GM19351 (cell line): ENCODE data around the gene SDK2.
"Not testable (repeated sequence)": the region's sequence is repeated elsewhere in the genome, so short reads cannot be mapped to it uniquely, and the experiment has no call there.

Experiments
- ATAC-seq: cut with Tn5 transposase; IDR thresholded peaks from one replicate; pipeline ENCODE4 v1.9.1; 2021; ENCODE audit warnings: mild to moderate bottlenecking, moderate library complexity; ENCODE audit not compliant: unreplicated experiment

The SDK2 gene

DNA sequence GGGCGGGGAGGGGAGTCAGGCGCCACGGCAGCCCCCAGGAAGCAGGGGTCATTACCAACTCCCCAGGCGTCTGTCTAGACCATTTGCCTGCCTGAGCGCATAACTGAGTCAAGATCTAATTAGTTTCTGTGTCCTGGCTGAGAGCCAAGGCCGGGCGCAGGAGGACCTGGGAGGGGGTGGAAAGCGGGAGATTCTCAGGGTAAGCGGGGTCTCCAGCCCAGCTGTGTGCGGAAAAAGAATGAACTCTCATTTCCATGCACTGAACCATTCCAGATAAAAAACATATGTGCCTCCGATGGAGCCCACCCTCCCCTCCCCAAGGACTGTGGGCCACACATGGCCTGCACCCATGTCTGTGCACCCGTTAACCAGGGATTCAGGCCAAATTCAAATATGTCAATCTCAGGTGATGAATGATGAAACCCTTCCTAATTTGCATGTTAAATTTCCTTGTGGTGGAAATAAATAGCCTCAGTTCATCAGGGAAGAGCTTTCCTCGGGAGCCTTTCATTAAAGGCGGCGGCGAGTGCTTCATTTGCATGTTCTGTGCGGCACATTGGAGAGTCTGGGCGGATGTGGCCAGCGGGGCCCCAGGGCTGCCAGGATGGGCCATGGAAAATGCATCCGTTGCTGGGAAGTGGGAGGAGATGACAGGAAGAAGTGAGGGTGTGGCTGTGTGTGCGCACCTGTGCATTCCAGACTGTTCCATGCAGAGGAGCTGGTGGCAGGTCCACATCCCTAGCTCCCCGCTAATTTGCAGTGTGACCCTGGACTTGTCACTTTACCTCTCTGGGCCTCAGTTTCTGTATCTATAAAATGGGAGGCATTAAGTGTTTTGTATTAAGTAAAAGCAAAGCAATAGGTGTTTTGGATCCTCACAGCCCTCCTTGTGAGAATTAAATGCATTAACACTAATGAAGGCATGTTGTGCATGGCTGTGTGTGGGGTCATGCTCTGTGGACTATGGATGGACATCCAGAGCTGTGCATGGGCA is 151.1 kb downstream of the SDK2 start:
- ATAC-seq: no peak

DNA sequence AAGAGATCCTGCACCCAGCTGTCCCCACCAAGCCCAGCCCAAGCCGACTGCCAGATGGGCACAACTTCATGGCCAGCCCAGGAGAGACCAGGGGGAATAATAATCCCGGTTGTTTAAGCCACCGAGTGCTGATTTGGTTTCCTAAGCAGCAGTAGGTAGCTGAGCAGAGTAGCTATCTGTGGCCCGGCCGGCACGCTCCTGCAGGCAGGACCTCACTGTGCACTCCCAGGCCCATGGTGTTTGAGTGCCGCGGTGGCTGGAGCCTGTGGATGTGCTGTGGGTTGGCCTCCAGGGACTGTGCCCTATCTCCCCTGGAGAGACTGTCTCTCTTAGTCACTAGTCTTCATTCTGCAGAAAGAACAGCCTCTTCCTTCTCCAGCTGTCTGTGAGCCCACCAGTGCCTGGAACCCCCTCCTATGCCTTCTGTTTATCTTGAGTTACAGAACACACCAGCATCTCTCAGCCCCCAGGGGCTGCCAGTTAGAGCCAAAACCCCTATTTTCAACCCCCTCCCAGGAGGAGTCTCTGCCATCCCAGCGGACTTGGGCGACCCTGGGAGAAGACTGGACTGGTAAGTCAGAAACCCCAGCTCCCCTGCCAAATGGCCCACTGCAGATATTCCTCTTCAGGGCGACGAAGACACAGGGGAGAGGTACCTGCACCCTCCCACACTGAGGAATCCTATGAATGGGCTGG is 152.0 kb downstream of the SDK2 start:
- no peak for ATAC-seq

DNA sequence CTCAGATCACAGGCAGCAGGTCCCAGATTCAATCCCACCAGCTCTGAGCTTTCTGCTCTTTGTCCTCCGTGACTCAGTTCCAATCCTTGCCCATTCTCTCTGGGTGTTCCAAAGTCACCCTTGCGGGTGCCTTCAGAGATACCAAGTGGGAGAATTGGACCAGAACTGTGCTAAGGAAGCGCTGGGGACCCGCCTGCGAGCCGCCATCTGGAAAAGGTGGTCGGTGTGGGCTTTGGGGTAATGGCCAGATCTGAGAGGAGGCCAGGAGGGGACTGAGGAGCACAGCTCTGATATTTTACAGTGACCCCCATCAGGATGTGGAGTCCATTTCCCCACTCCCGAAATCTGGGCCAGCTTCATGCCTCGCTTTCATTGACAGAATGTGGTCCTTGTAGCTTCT is 152.6 kb downstream of the SDK2 start:
- ATAC-seq: no peak

DNA sequence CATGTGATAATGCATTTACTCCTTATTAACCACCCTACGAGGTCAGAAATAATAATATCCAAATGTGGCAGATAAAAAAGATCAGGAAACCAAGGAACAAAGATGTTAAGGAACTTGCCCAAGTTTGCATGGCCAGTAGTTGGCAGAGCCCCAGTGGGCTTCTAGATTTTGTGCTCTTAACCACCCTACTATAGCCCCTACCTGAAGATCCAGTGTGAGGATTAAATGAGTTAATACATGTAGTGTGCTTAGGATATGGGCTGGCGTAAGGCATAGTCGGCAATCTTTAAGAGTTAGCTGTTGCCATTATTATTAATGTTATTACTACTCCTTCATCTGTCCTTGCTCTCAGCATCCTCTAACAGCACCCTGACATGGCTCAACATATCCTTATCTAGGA is 153.4 kb downstream of the SDK2 start:
- no peak for ATAC-seq

DNA sequence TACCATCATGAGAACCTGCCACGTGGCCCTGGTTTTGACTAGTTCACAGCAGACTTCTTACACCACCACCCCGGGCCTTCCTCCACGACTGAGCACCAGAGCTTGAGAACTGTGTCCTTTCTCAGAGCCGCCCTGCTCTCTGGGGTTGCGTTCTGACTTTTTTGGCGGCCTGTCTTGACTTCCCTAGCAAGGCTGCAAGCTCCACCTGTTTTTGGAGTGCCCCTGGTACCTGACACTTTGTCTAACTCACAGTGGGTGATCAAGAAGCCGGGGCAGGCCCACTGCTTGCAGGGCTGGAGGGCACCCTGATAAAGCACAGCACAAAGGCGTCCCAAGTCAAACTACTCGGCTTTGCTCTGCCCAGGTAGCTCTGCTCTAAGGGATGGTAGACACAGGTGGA is 154.3 kb downstream of the SDK2 start:
- no peak for ATAC-seq

DNA sequence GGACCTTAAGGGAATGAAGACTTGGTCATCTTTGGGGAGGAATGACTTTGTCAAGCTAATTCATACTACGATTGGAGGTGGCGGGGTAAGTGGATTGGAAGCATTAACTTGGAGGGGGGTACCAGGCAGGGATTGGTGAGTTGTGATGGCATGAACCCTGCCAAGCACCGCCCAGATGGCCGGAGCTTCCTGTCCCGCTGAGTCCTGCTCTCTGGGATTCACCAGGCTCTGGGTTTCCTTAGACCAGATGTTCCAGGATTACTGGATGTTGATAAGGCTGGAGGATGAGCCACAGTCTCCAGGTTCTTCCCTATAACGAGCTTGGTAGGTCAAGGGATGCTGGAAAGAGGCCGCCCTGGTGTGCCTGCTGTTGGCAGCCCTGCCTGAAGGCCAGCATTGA is 154.9 kb downstream of the SDK2 start:
- ATAC-seq: no peak

DNA sequence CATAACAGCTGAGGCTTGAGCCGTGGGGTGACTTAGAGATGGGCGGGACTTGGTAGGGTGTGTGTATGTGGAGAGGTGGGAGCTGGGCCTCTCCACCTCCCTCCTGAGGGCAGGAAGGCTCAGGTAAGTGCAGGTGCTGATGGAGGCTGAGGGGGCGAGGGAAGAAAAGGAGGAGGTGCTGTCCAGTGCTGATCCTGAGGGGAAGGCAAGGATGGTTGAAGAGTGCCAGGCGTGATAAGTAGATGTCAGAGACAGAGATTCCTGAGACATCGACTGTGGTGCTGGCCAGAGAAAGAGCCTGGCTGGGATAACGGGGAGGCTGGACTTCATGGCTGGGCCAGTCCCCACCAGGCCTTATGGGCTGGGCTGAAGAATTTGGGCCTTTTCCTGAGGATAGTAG is 159.1 kb downstream of the SDK2 start:
- no peak for ATAC-seq

DNA sequence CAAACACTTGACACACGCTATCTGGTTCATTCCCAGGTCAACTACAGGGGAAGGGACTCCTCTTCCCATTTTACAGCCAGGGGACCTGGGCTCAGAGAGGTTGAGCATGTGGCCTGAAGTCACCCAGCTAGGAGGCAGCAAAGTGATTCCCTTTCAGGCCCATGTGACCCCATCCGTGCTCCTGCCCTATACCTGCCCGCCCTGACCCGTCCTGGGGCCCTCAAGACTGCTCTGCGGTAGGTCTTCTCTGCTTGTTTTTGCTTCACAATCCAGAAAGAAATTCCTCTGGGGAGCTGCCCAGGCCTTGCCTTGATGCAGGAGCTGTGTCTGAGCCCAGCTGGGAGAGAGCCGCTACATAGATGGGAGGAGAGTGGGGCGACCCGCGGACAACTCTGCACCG is 161.4 kb downstream of the SDK2 start:
- no peak for ATAC-seq

DNA sequence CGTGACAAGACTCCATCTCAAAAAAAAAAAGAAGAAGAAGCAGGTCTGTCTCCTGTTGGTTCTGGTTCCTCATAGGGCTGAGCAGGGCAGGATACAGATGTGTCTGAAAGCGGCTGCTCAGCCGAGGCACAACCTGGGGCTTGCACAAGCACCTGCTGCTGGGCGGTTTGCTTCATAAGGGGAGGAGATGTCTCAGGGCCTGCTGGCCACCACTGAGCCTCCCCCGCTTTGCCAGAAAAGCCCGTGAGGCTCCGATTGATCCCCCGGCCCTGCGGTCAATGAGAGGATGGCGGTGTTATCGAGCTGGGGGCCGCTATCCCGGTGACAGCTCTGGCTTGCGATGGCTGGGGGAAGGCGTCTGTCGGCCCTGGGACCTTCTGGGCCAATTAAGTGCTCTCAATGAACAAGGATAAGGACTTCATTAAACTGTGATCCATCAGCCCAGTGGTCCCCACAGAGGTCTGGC is 162.0 kb downstream of the SDK2 start:
- no peak for ATAC-seq

DNA sequence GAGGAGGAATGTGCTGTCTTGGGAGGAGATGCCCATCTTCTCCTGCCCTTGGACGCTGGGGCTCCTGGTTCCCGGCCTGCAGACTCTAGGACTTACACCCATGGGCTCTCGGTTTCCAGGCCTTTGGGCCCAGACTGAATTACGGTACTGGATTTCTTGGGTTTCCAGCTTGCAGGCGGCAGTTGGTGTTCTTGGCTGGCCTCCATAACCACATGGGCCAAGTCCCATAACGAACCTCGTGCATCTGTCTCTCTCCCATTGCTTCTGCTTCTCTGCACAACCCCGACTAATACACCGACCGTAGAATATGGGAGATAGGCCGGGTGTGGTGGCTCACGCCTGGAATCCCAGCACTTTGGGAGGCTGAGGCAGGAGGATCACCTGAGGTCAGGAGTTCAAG is 162.6 kb downstream of the SDK2 start:
- ATAC-seq: no peak

DNA sequence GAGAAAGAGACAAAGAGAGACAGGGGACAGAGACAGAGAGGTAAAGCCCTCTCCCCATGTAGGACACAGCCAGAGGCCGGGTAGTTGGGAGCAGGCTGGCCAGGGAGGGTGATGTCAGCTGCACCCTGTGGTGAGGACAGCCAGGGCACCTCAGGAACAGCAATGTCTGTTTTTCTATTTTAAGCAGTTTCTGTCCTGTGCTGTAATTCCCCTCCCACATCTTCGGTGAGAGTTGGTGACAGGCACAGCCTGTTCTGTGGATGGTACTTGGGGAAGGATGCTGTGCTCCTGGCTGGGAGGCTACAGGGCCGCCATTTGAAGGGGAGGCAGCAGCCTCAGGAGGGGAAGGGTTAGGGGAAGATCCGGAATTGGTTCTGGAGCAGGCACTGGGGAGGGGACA is 163.5 kb downstream of the SDK2 start:
- peak; percentile 45 for ATAC-seq

DNA sequence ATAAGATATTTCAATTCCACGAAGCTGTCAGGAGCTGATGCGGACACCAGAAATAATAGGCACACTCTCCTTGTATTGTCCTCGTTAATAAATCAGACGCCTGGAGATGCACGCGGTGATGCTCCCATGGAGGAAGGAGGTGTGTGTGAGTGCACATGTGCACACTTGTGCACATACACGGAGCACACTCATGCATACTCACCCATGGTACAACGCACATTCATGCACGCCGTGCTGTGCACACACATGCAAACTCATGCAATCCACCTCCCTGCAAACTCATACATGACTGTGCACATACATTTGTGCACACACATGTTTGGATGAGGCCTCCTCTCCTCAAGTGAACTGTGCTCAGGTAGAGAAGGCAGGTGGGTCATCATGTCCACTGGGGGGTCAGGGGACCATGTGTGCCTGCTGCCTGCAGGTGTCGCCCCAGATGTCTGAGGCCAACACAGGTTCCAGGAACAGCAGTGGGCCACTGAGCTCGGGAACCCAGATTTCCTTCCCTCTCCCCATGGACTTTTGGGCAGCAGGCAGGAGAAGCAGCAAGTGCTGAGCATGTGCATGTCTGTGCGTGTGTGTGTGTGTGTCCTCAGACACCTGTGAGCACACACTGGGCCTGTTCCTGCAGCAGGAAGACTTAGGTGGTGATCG is 165.3 kb downstream of the SDK2 start:
- ATAC-seq: no peak

DNA sequence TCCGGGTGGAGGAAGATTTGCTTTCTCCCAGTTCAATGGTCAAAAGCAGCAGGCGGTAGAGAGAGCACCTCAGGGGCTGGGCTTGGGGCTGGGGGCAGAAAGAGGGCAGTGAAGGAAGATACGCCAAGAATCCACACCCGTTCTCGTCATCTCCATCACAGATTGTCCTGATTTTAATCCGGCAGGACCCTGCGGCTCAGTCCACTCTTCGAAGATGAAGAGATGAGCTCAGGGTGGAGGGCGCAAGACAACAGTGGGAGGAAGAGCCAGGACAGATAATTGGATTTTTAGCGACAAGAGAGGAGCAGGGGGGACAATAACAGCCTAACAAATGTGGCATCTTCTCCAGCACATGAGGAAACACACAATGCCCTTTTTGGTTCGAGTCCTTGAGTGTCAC is 165.9 kb downstream of the SDK2 start:
- no peak for ATAC-seq

DNA sequence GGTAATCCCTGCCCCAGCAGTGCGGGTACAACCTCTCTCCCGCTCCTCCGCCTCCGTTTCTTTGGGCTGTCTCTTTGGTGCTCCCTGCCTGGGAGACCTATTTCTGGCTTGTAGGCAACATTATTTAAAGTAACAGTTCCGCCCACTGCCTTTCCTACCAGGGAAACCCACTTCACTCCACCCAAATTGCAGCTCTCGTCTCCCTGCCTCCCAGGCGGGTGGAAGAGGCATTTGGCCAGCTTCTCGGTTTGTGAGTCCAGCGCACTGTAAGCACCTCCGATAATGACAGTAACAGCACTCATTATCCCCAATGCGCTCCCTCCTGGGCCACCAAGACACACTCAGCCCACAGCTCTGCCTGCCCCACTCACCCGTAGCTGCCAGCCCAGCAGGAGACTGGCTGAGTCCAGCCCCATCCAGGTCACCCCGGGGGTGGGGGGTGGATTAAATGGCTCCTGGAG is 167.3 kb downstream of the SDK2 start:
- no peak for ATAC-seq

DNA sequence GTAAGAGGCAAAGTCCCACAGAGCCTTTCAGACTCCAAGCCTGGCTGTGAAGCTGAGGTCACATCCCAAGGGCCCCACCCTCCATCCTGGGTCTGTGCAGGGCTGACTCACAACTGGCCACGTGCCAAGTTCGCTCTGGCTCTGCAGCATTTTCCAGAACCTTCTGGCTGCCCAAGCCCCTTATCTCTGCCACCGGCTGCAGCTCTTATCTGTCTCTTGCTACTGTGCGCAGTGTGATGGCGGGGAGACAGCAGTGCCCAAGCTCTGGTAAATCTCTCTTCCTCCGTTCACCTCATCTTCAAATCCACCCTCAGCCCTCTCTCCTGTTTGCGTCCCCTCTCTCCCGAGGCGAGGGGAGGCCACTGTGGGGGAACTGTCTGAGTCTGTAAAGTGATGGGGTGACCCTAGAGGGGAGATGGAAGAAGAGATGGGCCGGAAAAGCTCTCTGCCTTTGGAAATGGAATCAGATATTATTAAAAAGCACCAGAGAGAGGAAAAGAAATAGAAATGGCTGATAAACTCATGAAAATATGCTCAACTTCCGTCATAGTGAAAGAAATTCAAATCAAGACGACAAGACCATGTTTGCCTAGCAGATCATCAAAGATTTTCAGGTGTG is 169.8 kb downstream of the SDK2 start:
- no peak for ATAC-seq

DNA sequence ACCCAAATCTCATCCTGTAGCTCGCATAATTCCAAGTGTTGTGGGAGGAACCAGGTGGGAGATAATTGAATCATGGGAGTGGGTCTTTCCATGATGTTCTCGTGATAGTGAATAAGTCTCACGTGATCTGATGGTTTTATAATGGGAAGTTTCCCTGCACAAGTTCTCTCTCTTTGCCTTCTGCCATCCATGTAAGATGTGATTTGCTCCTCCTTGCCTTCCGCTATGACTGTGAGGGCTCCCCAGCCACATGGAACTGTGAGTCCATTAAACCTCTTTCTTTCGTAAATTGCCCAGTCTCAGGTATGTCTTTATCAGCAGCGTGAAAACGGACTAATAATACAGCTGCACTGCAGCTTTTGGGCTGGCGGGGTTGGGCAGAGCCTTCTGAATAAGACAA is 171.5 kb downstream of the SDK2 start:
- ATAC-seq: not testable (repeated sequence)

DNA sequence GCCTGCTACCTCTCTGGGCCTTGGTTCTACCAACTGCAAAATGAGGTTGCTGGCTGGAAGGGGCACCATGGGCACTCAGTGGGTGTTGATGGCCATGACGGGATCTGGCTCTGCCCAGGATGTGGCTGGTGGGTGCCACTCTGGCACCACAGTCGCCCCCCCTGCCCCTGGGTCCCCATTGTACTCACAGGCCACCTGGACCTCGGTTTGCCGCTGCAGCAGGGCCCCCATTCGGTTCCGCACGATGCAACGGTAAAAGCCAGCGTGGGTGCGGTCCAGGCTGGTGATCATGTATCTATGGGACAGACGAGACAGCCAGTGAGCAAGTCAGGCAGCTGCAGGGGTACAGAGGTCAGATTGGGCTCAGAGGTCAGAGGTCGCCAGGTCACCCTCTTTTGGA is 172.3 kb downstream of the SDK2 start:
- ATAC-seq: no peak

DNA sequence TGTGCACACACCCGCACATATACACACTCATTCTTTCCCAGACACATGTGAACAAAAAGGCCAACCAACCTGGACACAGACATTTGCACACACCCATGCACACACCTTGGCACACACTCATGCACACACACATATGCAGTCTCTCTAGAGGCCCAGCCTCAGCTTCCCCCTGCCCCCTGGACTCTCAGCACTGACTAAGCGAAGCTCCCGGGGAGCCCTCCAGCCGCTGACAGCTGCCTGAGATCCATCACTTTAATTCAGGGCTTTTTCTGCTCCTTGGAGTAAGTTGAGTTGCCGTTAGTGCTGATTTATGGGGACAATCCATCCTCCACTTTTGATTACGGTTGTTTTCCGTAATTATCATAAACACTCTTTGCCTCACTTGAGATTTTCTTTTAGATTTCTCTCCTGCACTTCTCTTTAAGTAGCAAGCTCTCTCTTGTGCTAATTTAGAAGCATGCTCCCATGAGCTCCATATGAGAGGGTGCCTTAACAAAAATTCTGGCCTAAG is 173.9 kb downstream of the SDK2 start:
- ATAC-seq: no peak

DNA sequence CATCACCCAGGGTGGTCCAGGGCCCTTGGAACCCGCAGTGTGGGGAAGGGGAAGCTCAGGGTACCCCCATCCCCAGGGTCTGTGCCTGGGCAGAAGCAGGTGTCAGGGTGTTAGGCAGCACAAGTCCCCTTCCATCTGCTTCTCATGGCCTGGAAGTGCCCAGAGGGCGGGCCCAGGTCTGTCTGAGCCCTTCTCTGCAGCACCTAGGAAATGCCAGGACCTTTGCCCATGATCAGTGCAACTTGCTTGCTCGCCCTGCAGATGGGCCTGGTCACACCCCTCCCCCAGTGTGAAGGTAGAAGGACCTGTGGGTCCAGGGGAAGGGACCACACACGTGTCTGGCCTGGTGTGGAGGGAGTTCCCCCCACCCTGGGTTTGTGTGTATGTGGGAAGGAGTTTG is 174.9 kb downstream of the SDK2 start:
- ATAC-seq: no peak

DNA sequence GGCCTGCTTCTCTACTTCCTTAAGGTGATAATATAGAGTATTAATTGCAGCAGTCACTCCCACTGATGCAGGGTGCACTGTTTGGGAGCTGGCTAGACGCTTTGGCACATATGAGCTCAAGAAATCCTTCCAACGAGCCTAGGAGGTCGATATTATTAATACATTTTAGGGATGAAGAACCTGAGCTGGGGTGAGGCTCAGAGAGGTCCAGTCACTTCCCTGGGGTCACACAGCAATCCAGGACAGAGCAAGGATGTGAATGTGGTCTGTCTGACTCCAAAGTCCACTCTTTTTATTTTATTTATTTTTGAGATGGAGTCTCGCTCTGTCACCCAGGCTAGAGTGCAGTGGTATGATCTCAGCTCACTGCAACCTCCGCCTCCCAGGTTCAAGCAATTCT is 176.0 kb downstream of the SDK2 start:
- ATAC-seq: no peak

DNA sequence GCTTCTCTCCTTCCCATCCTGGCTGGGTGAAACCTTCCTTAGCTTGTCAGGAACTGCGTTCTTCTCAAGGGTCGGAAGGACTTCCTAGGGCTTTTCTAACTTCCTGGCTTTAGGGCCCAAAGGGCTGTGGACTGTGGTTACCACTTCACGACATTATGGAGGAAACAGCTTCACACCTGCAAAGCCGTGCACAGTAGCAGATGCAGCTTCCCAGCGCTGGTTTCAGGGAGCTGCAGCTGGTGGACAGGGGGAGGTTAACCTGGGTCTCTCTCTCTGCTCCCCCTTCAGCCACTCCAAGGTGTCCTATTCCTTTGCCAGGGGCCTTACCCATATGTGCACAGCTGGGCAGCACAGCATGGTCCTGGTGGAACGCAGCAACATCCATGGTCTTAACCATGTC is 176.6 kb downstream of the SDK2 start:
- ATAC-seq: no peak
